GM21786 (cell line): Measurements from ENCODE around the gene BRPF1.

Source experiments
- ATAC-seq: cut with Tn5 transposase; IDR thresholded peaks from one replicate; pipeline ENCODE4 v1.9.1; 2021; ENCODE audit not compliant: unreplicated experiment

The BRPF1 gene

DNA sequence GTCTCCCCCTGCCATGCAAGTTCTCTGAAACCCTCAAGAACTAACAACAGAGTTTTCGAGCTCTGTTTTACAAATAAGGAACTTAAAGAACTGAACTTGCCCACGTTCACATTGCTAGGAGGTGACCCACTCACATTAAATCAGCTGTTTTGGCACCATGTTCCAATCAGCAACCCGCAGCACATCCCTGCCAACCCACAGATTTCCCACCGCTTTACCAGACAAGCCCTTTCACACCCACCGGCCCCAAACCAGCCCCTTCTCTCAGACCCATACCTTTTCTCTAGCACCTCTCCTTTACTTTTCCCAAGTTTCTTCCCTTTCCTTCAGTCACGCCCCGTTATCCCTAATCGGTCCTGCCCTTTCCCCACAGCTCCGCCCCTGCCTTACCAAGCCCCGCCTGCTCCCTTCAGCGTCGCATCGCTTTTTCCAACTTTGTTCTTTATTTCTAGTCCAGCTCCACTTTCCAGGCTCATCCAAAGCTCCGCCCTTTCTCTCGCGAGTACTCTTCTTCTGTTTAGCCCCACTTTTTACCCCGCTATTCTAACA is 804 bp upstream of the BRPF1 start:
- ATAC-seq = peak; percentile 37

DNA sequence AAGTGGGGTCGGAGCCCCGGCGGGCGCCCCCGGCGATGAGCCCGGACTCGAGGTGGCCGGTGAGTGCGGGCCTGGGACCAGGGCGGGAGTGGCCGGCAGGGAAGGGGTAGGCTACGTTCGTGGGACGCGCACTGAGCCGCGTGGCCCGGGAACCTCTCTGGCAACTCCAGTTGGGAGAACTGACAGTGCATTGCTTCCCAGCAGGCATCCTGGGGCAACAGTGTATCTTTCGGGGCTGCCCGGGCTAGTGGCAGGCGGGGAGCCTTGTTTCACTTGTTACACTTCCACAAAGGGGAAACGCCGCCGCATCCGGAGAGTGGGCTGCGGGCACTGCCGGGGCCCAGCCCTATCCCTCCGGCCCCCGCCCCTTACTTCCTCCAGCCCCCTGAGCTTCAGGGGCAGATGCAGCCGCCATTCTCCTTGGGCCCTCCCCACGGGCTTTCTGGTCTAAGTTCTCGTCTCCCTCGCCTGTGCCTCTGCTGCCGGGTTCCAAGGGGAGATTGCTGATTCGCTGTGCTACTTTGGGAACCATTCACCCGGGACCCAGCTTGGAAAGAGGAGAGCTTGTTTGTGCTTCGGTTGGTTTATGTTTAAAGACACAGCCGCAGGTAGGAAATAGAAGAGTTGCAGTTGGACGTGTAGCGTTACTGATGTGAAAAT is 675 bp downstream of the BRPF1 start:
- ATAC-seq = peak; percentile 0

DNA sequence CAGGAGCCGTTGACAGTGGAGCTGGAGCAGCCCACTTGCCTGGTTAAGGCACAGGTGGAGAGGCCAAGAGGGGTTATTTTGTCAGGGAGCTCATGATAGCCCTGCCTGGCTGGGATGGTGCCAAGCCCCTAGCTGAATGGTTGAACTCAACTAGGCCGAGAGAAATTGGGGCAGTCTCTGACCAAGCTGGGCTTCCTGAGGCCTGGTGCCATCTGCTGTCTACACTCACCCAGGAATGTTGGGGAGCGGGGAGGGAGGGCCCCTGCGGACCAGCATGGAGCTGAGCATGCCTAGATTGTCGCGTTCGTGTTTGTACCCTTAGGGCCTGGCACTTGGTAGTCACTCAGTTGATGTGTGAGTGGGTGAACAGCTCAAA is 1.2 kb downstream of the BRPF1 start:
- no peak for ATAC-seq

GRCh38 chr3:9736831-9737230 is 5.3 kb downstream of the BRPF1 start:
- ATAC-seq = no peak

- ATAC-seq = no peak
Observed at GRCh38 chr3:9739181-9739580, 7.6 kb downstream of the BRPF1 start.

DNA sequence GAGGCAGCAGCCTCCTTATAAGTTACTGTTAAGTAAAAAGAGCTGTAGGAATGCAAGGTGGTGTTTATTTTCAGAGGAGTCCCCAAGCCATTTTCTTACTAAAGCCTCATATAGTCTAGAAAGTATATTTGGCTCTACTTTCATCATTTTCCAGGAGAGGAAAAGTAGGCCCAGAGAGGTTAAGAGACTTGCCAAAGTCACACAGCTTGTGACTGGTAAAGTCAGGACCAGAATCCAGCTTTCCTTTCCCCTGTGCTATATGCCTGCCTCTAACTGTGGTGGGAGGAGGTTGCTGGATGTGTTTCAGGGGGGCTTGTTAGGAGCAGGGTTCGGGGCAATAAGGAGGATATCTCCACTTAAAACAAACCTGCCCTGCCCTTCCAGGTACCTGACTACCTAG is 11.0 kb downstream of the BRPF1 start:
- ATAC-seq = no peak

GRCh38 chr3:9743548-9743947 is 12.0 kb downstream of the BRPF1 start:
- no peak for ATAC-seq

DNA sequence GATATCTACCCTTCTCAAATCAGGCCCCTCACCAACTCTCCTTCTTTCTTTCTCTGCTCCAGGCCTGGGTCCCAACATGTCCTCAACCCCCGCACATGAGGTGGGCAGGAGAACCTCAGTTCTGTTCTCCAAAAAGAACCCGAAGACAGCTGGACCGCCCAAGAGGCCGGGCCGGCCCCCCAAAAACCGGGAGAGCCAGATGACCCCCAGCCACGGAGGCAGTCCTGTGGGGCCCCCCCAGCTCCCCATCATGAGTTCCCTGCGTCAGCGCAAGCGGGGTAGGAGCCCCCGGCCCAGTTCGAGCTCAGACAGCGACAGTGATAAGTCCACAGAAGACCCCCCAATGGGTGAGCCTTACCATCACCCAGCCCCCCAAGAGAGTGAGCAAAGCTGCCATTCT is 12.6 kb downstream of the BRPF1 start:
- ATAC-seq = no peak

DNA sequence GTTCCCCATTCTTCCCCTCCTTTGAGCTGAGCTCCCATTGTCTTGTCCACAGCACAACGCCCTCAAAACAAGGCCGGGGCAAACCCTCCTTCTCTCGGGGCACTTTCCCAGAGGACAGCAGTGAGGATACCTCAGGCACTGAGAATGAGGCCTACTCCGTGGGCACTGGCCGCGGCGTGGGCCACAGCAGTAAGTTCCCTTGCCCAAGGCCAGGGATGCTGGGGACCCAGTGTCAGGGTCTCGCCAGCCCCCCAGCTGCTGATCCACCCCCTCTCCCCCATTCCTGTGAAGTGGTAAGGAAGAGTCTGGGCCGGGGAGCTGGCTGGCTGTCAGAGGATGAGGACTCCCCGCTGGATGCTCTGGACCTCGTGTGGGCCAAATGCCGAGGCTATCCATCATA is 14.0 kb downstream of the BRPF1 start:
- ATAC-seq = no peak

GRCh38 chr3:9746330-9746729 is 14.8 kb downstream of the BRPF1 start:
- no peak for ATAC-seq

DNA sequence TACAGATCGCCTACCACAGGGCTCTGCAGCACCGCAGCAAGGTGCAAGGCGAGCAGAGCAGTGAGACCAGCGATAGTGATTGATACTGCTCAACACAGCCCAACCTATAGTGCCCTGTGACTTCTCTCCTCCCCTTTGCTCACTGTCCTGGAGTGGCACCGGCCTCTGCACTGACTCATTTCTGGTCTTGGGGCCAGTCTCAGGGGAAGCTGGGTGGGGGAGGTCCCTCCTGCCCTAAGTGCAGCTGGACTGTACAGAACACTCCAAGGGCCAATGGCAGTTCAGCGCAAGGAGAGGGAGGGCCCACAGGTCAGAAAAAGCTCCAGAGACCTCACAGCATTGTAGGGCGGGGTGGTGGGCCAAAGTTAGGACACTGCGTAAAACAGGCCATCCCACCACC is 15.7 kb downstream of the BRPF1 start:
- ATAC-seq = no peak

DNA sequence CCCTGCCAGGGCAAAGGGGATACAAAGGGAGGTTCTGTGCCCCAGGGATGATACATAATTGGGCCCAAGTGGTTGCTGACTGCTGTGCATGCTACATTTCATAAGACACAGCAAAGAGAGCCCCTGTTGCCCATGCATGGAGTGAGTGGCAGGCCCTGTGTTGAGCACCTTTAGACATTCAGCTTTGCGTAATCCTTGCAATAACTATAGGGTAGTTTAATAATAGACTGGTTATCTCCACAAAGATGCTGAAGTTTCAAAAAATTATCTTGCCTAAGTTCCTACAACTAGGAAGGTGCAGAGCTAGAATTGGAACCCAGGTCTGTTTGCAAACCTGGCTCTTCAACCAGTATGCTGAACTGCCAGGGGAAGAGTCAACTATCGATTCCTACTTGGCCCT is 16.5 kb downstream of the BRPF1 start:
- ATAC-seq = no peak

GRCh38 chr3:9749296-9749644 is 17.7 kb downstream of the BRPF1 start:
- ATAC-seq = no peak

DNA sequence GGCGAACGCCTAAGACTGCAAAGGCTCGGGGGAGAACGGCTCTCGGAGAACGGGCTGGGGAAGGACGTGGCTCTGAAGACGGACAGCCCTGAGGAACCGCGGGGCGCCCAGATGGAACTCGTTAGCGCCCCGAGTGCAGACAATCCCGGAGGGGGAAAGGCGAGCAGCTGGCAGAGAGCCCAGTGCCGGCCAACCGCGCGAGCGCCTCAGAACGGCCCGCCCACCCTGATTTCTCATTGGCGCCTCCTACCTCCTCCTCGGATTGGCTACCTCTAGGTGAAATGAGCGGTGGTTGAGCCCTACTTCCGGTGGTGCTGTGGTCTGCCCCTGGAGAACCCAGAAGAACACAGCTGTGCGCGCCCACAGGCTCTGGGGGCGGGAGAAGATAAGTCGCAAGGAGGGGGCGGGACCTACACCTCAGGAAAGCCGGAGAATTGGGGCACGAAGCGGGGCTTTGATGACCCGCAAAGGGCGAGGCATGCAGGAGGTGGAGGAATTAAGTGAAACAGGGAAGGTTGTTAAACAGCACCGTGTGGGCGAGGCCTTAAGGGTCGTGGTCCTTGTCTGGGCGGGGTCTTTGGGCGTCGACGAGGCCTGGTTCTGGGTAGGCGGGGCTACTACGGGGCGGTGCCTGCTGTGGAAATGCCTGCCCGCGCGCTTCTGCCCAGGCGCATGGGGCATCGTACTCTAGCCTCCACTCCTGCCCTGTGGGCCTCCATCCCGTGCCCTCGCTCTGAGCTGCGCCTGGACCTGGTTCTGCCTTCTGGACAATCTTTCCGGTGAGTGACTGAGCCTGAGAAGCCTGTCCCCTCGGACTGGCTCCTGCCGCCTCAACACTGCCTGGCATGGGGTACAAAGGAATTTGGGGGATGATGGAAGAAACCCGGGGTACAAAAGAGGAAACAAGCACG is 18.4 kb downstream of the BRPF1 start, which contains the start of gene OGG1:
Gene OGG1 (plus strand): TSS at position 308 of the 911 bp plus-strand sequence. CDS start 335 bp downstream, at position 643.
- peak; percentile 88 for ATAC-seq

- ATAC-seq = no peak
Observed at GRCh38 chr3:9750556-9751411, 19.2 kb downstream of the BRPF1 start.

DNA sequence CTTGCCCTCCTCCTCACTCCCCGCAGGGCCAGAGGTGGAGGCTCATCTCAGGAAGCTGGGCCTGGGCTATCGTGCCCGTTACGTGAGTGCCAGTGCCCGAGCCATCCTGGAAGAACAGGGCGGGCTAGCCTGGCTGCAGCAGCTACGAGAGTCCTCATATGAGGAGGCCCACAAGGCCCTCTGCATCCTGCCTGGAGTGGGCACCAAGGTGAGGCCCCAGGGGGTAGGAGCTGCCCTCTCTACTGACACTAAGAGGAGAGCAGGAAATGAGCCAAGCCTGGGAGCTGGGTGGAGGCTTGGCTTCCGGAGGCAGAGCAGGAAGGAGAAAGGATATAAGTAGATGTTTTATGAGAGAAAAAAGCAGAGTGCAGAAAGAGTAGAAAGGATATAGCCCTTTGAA is 23.1 kb downstream of the BRPF1 start:
- ATAC-seq = no peak

DNA sequence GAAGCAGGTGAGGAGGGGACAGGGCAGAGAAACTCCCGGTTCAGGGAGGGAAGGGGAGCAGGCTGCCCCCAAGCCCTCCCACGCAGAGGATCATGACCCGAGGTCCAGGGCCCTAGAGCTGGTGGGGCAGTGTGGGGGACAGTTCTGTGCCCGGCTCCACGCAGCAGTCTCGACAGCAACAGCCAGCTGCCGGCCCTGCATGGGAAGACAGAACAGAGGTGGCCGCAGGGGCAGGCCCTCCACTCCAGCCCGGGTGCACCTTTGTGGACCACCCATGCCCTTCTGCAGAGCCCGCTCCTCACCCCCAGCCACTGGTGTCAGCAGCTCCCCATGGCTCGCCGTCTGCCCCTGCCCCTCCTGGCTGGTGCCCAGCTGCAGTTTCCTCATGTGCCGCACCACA is 25.9 kb downstream of the BRPF1 start:
- no peak for ATAC-seq

GRCh38 chr3:9760779-9761505 is 29.4 kb downstream of the BRPF1 start:
- ATAC-seq = no peak

GRCh38 chr3:9761919-9762318 is 30.4 kb downstream of the BRPF1 start:
- ATAC-seq = no peak

DNA sequence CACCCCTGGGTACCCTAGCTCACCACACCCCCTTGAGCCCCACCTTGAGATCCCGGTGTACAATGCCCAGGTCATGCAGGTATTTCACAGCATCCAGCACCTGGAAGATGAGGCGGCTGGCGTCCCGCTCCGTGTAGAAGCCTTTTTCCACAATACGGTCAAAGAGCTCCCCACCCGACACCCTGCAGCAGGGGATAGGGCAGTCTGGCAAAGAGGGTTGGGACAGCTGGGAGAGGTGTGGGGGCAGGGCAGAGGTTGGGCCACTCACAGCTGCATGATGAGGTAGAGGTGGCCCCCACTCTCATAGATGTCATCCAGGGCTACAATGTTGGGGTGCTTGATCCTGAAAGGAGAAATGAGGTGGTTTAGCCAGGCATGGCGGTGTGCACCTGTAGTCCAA is 31.3 kb downstream of the BRPF1 start:
- ATAC-seq = no peak

GRCh38 chr3:9765865-9766264 is 34.3 kb downstream of the BRPF1 start:
- ATAC-seq = no peak
